Activated T-helper 17 cell treated with anti-CD3 and anti-CD28 coated beads, Interleukin-2, amount 50 U/mL, for 72 hours (primary cell): ENCODE results near the gene SYTL5. TPM values are rescaled to one million over a fixed set of nuclear protein-coding genes. Genes with fewer than 3 reads are reported as not detected.

Experiments used
- ATAC-seq: fragments of 150-1000 bp; cut with Tn5 transposase; replicated peaks from 2 replicates; pipeline ENCODE4 v1.10.0; 2021; ENCODE audit warnings: mild to moderate bottlenecking, moderate library complexity
- H3K27ac Mint-ChIP-seq: one replicate; pipeline ENCODE4 v1.8.0; 2022; ENCODE audit warnings: mixed read lengths
- H3K27me3 Mint-ChIP-seq: one replicate; pipeline ENCODE4 v1.8.0; 2022; ENCODE audit warnings: mixed read lengths
- H3K36me3 Mint-ChIP-seq: one replicate; pipeline ENCODE4 v1.8.0; 2022; ENCODE audit warnings: low read depth, mild to moderate bottlenecking, mixed read lengths
- H3K4me1 Mint-ChIP-seq: one replicate; pipeline ENCODE4 v1.8.0; 2022; ENCODE audit warnings: mixed read lengths
- H3K4me3 Mint-ChIP-seq: one replicate; pipeline ENCODE4 v1.8.0; 2022; ENCODE audit warnings: mild to moderate bottlenecking, mixed read lengths
- H3K9me3 Mint-ChIP-seq: one replicate; pipeline ENCODE4 v1.8.0; 2022; ENCODE audit warnings: mixed read lengths
- total RNA-seq, 2 donors: library from RNA; stranded (reverse); gene quantifications; one replicate each; pipeline ENCODE4 v1.2.3, GENCODE V29; 2022

The SYTL5 gene
- total RNA-seq, 2 donors from 2014 or later = 0.06 to 0.26 TPM

GRCh38 chrX:38089173-38089982 lies 83.0 kb downstream of the SYTL5 start:
- H3K4me3 Mint-ChIP-seq = no peak overlapping the region
- no peaks in the 10 kb centered on the region for H3K9me3 Mint-ChIP-seq
- H3K27me3 Mint-ChIP-seq = no peaks in the 10 kb centered on the region
- H3K4me1 Mint-ChIP-seq = peaks cover 5% of the 10 kb centered on the region
- H3K36me3 Mint-ChIP-seq = no peaks in the 10 kb centered on the region
- no peak for ATAC-seq
- H3K27ac Mint-ChIP-seq = no peak overlapping the region

DNA sequence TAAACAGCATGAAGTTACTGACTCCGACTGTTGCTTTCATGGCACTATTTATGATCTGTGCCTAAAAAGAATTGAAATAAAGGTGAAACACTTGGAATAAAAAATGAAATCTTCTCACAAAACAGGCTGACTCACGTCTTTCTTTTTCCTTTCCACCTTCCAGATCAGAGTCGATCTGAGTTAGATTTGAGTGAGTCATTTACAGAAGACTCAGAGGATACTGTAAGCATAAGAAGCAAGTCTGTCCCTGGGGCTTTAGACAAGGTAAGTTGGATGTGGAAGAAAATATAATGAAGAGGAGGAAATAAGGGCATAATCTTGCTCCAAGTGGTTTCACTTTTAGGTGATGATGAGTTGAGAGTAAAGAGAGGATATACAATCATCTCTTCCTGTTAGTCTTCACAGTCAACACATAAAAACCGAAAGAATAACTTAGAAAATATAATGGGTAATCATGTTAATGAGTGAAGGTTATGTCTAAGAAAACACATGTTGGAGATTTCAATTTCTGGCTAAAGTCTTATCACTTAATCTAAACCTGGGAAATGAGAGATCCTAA lies 89.7 kb downstream of the SYTL5 start:
- H3K27me3 Mint-ChIP-seq = no peaks in the 10 kb centered on the region

GRCh38 chrX:38099688-38100087 lies 93.3 kb downstream of the SYTL5 start:
- Mint-ChIP-seq H3K27me3 (no peaks in the 10 kb centered on the region), H3K4me1 (peaks cover 9% of the 10 kb centered on the region), H3K27ac (no peak overlapping the region), H3K4me3 (no peak overlapping the region), H3K36me3 (no peaks in the 10 kb centered on the region), H3K9me3 (no peaks in the 10 kb centered on the region)
- no peak for ATAC-seq

More for the DNA sequence above, 89.7 kb downstream of the SYTL5 start:
- peak; percentile 73 for ATAC-seq
- peak overlapping the region; percentile 35 for H3K27ac Mint-ChIP-seq
- peak overlapping the region; percentile 51 for H3K4me3 Mint-ChIP-seq
- H3K36me3 Mint-ChIP-seq = no peaks in the 10 kb centered on the region
- peaks cover 6% of the 10 kb centered on the region for H3K4me1 Mint-ChIP-seq
- no peaks in the 10 kb centered on the region for H3K9me3 Mint-ChIP-seq

GRCh38 chrX:38102240-38102639 lies 95.9 kb downstream of the SYTL5 start:
- H3K4me1 Mint-ChIP-seq = peaks cover 12% of the 10 kb centered on the region
- ATAC-seq = no peak
- no peak overlapping the region for H3K4me3 Mint-ChIP-seq
- H3K36me3 Mint-ChIP-seq = no peaks in the 10 kb centered on the region
- H3K9me3 Mint-ChIP-seq = no peaks in the 10 kb centered on the region
- no peaks in the 10 kb centered on the region for H3K27me3 Mint-ChIP-seq
- peak overlapping the region; percentile 53 for H3K27ac Mint-ChIP-seq

- Mint-ChIP-seq H3K27ac (peak overlapping the region; percentile 53), H3K36me3 (no peaks in the 10 kb centered on the region), H3K4me3 (peak overlapping the region; percentile 1), H3K9me3 (no peaks in the 10 kb centered on the region), H3K4me1 (peaks cover 12% of the 10 kb centered on the region), H3K27me3 (no peaks in the 10 kb centered on the region)
- ATAC-seq = peak; percentile 18
Observed at GRCh38 chrX:38102875-38103274, 96.5 kb downstream of the SYTL5 start.

GRCh38 chrX:38103857-38104812 lies 97.8 kb downstream of the SYTL5 start:
- peak overlapping the region; percentile 54 for H3K27ac Mint-ChIP-seq
- H3K9me3 Mint-ChIP-seq = no peaks in the 10 kb centered on the region
- peak overlapping the region; percentile 64 for H3K4me3 Mint-ChIP-seq
- no peaks in the 10 kb centered on the region for H3K36me3 Mint-ChIP-seq
- peaks cover 12% of the 10 kb centered on the region for H3K4me1 Mint-ChIP-seq
- no peaks in the 10 kb centered on the region for H3K27me3 Mint-ChIP-seq
- ATAC-seq = peak; percentile 67

DNA sequence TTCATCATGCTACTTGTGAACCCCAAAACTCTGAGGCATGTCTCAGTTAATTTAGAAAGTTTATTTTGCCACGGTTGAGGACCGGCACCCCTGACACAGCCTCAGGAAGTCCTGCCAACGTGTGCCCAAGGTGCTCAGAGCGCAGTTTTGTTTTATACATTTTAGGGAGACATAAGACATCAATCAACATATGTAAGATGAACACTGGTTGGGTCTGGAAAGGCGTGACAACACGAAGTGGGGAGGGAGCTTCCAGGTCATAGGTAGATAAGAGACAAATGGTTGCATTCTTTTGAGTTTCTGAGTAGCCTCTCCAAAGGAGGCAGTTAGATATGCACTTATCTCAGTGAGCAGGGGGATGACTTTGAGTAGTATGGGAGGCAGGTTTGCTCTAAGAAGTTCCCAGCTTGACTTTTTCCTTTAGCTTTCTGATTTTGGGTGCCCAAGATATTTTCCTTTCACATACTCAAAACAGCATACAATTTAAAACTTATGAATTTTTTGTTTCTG lies 98.9 kb downstream of the SYTL5 start:
- H3K9me3 Mint-ChIP-seq = no peaks in the 10 kb centered on the region
- no peak for ATAC-seq
- H3K27me3 Mint-ChIP-seq = no peaks in the 10 kb centered on the region
- peak overlapping the region; percentile 64 for H3K4me3 Mint-ChIP-seq
- peaks cover 12% of the 10 kb centered on the region for H3K4me1 Mint-ChIP-seq
- H3K27ac Mint-ChIP-seq = no peak overlapping the region
- no peaks in the 10 kb centered on the region for H3K36me3 Mint-ChIP-seq

GRCh38 chrX:38106991-38107655 lies 100.8 kb downstream of the SYTL5 start:
- Mint-ChIP-seq H3K27me3 (no peaks in the 10 kb centered on the region), H3K4me3 (no peak overlapping the region), H3K27ac (no peak overlapping the region), H3K4me1 (peaks cover 12% of the 10 kb centered on the region), H3K36me3 (no peaks in the 10 kb centered on the region), H3K9me3 (no peaks in the 10 kb centered on the region)
- ATAC-seq = no peak

DNA sequence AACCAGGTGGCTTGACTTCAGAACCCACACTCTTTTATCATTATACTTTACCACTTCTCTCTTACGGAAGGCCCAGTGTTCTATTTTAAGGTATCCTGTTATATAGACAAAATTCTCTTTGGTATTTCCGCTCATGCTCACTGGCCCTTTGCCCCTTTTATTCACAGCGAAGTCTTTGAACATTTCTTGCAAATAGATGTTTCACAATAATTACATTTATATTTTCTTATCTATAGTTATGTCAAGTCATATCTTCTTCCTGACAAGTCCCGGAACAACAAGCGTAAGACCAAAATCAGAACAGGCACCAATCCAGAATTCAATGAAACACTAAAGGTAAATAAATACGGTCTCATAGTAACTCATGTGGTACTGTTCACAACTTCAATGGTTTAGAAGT lies 102.0 kb downstream of the SYTL5 start:
- Mint-ChIP-seq H3K27ac (no peak overlapping the region), H3K4me1 (peaks cover 12% of the 10 kb centered on the region), H3K27me3 (no peaks in the 10 kb centered on the region), H3K36me3 (no peaks in the 10 kb centered on the region), H3K4me3 (no peak overlapping the region), H3K9me3 (no peaks in the 10 kb centered on the region)
- ATAC-seq = no peak

DNA sequence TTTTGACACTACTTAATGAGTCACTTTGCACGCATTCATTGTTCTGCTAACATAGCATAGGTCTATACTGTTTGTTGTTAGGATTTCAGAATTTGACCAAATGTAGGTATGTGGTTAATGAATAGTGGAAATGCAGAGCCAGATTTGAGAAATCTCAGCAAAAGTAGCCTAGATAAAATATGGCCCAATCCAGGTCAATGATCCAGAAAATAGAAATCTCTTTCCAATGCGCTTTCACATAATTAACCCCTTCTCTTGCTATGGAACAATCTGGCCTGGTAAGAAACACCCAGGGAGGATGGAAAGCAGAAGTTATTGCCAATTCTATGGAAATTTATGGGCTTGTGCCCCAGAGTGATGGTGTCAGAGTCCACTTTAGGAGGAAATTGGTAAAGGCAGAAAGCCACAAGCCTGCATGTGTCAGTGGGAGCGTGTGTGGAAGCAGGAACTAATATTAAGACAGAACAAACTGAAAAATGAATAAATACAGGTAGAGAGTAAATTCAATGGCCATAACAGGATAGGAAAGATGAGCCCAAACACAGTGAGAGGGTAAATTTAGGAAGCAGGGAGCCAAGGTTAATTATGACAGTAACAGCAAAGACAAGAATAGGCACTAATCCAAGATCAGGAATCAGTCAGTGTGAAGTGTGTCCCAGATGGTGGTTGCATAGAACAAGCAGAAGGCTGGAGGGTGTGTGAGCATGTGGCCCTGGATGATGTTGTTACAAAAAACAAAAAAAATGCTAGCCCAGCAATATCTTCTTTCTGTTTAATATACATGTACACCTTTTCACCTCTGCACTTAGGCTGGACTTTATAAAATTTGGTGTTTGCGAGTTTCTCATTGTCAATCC lies 102.9 kb downstream of the SYTL5 start:
- Mint-ChIP-seq H3K9me3 (no peaks in the 10 kb centered on the region), H3K4me3 (no peak overlapping the region), H3K36me3 (no peaks in the 10 kb centered on the region), H3K27me3 (no peaks in the 10 kb centered on the region), H3K4me1 (peaks cover 12% of the 10 kb centered on the region), H3K27ac (no peak overlapping the region)
- no peak for ATAC-seq

DNA sequence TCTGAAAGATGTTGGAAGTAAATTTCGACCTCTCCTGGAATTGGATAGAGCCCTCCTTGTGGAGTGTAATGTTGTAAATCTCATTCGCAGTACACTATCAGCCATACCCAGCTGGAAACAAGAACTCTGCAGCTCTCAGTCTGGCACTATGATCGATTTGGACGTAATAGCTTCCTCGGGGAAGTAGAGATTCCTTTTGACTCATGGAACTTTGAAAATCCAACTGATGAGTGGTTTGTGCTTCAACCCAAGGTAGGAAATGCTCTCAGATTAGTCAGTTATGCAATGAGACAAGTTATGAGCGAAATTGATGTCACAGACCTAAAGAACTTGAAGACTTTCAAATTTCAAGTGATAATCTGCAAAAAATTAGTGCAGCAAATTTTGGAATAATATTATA lies 103.9 kb downstream of the SYTL5 start:
- Mint-ChIP-seq H3K27ac (no peak overlapping the region), H3K9me3 (no peaks in the 10 kb centered on the region), H3K4me1 (peaks cover 5% of the 10 kb centered on the region), H3K4me3 (no peak overlapping the region), H3K27me3 (no peaks in the 10 kb centered on the region), H3K36me3 (no peaks in the 10 kb centered on the region)
- ATAC-seq = no peak

GRCh38 chrX:38111196-38111595 lies 104.8 kb downstream of the SYTL5 start:
- H3K36me3 Mint-ChIP-seq = no peaks in the 10 kb centered on the region
- no peaks in the 10 kb centered on the region for H3K9me3 Mint-ChIP-seq
- no peak overlapping the region for H3K4me3 Mint-ChIP-seq
- H3K27ac Mint-ChIP-seq = no peak overlapping the region
- no peaks in the 10 kb centered on the region for H3K27me3 Mint-ChIP-seq
- no peak for ATAC-seq
- H3K4me1 Mint-ChIP-seq = peaks cover 3% of the 10 kb centered on the region

DNA sequence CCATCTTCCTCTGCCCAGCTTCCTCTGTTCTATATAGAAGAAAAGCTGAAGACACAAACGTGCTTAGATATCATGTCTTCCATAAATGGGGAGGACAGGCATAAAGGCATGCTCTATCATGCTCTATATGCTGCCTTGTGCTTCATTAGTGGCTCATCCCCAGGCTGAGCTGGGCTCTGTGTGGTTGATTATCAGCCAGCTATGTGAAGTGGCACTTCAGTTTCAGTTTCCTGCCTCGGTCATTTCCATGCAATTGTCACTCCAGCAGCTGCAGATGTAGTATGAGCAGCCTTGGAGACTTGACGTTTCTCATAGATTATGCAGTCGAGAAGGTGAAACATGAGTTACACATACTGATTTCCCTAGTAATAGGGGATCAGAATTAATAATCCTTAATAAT lies 106.2 kb downstream of the SYTL5 start:
- Mint-ChIP-seq H3K36me3 (no peaks in the 10 kb centered on the region), H3K27ac (no peak overlapping the region), H3K9me3 (no peaks in the 10 kb centered on the region), H3K27me3 (no peaks in the 10 kb centered on the region), H3K4me3 (no peak overlapping the region), H3K4me1 (no peaks in the 10 kb centered on the region)
- no peak for ATAC-seq
